Measurements from ENCODE around the gene WDPCP. TPM values are rescaled to one million over a fixed set of nuclear protein-coding genes. Genes with fewer than 3 reads are reported as not detected.
"Not testable (repeated sequence)": the region's sequence is repeated elsewhere in the genome, so short reads cannot be mapped to it uniquely, and the experiment has no call there.

The WDPCP gene
- polyA plus RNA-seq, 1 of the 3 experiments (the other 2 are of a cell fraction): 3.1 TPM

DNA sequence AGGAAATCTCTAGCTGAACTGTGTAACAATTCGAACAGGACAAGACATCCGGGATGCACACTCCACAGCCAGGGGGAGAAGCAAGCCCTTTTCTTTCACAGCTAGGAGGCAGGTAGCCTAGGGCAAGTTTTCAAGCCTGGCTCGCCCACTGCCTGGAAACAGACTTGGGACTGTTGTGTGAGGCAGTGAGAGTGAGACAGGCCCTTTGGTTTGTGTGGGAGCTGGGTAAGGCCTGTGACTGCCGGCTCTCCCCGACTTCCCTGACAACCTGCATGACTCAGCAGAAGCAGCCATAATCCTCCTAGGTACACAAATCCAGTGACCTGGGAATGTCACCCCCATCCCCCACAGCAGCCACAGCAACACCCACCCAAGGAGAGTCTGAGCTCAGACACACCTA is 179.7 kb downstream of the WDPCP start (continued):
- TF ChIP-seq GATA2 (CRISPR knock-in tag; IDR thresholded peaks at IDR 0.05) (no peak), TAF1 (IDR thresholded peaks at IDR 0.05; ENCODE audit: borderline replicate concordance, low read depth, low read length) (no peak)

DNA sequence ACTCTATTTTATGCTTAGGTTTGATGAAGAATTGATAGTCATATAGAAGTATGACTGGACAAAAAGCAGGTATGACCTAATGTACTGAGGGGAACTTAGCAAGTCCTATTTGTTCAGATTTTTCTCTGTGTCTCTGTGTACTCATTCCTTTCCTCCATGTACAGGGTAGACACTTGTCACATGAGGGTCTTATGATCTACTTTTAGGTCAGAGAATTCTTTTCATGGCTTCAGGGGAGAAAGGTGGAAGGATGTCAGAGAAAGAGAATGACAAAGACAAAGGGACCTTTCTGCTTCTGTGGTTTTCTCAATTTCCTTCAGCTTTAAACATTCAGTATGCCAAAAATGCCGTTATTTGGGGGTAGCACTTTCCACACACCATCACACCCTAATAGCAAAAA is 181.6 kb downstream of the WDPCP start:
- ChIA-PET POLR2A (no interaction called here), CTCF (no interaction called here)
- Histone ChIP-seq H3K4me2 (no peak overlapping the region), H3K36me3 (replicated peaks in 1 of 2; ENCODE audit: control insufficient read depth in 1 of 2, insufficient read depth in 2 of 2, low read length in 1 of 2) (peaks cover 0 to 6% of the 10 kb centered on the region in 2 experiments), H3F3A (replicated peaks; ENCODE audit: insufficient read depth) (no peaks in the 10 kb centered on the region), H3K27me3 (ENCODE audit: insufficient read depth) (no peaks in the 10 kb centered on the region), H4K20me1 (ENCODE audit: insufficient read depth) (no peaks in the 10 kb centered on the region), H3K79me2 (ENCODE audit: insufficient read depth) (no peaks in the 10 kb centered on the region), H2AFZ (ENCODE audit: low read depth) (no peak overlapping the region), H3K27ac (ENCODE audit: low read depth in 2 of 2, low read length in 1 of 2) (no peak overlapping the region), H3K9me3 (no peaks in the 10 kb centered on the region), H3K9me2 (no peaks in the 10 kb centered on the region), H3K4me1 (ENCODE audit: control insufficient read depth in 1 of 2, insufficient read depth in 2 of 2, low read depth in 1 of 2, low read length in 1 of 2) (no peaks in the 10 kb centered on the region), H3K9ac (no peak overlapping the region), H3K4me3 (ENCODE audit: low read depth in 2 of 2, low read length in 1 of 2) (no peak overlapping the region)
- no peak for DNase-seq
- TF ChIP-seq SIN3A (IDR thresholded peaks at IDR 0.05; ENCODE audit: borderline replicate concordance, low read depth, low read length) (no peak), YY1 (IDR thresholded peaks at IDR 0.05; ENCODE audit: low read depth) (no peak), RXRA (IDR thresholded peaks at IDR 0.05; ENCODE audit: borderline replicate concordance, low read depth) (no peak), FOSL2 (IDR thresholded peaks at IDR 0.05; ENCODE audit: borderline replicate concordance, low read depth) (no peak), JUND (IDR thresholded peaks at IDR 0.05) (no peak), NRF1 (IDR thresholded peaks at IDR 0.05; ENCODE audit: low read depth, low read length) (no peak), TCF12 (IDR thresholded peaks at IDR 0.05) (no peak), RAD21 (IDR thresholded peaks at IDR 0.05; ENCODE audit: low read length) (no peak)
- TF ChIP-seq, protein P1, sequence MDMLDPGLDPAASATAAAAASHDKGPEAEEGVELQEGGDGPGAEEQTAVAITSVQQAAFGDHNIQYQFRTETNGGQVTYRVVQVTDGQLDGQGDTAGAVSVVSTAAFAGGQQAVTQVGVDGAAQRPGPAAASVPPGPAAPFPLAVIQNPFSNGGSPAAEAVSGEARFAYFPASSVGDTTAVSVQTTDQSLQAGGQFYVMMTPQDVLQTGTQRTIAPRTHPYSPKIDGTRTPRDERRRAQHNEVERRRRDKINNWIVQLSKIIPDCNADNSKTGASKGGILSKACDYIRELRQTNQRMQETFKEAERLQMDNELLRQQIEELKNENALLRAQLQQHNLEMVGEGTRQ (IDR thresholded peaks at IDR 0.05; ENCODE audit: borderline replicate concordance, low read depth, low read length): no peak
- TF ChIP-seq, protein P2, sequence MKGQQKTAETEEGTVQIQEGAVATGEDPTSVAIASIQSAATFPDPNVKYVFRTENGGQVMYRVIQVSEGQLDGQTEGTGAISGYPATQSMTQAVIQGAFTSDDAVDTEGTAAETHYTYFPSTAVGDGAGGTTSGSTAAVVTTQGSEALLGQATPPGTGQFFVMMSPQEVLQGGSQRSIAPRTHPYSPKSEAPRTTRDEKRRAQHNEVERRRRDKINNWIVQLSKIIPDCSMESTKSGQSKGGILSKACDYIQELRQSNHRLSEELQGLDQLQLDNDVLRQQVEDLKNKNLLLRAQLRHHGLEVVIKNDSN (IDR thresholded peaks at IDR 0.05; ENCODE audit: borderline replicate concordance, low read depth): no peak
- 100% methylated on average over 1 of the region's 1 CpG for WGBS (ENCODE audit: low lambda C conversion rate)

DNA sequence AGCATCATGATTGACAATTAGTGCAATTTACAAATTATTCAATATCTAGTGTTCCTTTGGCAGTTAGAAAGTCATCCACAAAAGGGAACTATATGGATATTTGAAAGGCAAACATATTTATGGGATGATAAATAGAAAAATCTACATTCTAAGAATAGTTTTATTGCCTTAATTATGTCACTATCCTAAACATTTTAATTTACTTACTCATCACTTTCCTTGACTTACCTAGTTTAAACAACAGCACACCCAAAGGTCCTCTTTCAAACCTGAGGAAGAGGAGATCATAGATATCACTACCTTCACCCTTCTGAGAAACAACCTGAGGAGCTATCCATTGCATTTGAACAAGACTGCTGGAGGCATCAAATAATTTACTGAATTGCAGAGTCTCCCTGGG is 184.5 kb downstream of the WDPCP start:
- Histone ChIP-seq H4K20me1 (ENCODE audit: insufficient read depth) (no peaks in the 10 kb centered on the region), H3K4me1 (ENCODE audit: control insufficient read depth in 1 of 2, insufficient read depth in 2 of 2, low read depth in 1 of 2, low read length in 1 of 2) (no peaks in the 10 kb centered on the region), H3K9me2 (no peaks in the 10 kb centered on the region), H3K27me3 (ENCODE audit: insufficient read depth) (no peaks in the 10 kb centered on the region), H3K36me3 (replicated peaks in 1 of 2; ENCODE audit: control insufficient read depth in 1 of 2, insufficient read depth in 2 of 2, low read length in 1 of 2) (peaks cover 0 to 6% of the 10 kb centered on the region in 2 experiments), H3F3A (replicated peaks; ENCODE audit: insufficient read depth) (no peaks in the 10 kb centered on the region), H3K9ac (no peak overlapping the region), H3K79me2 (ENCODE audit: insufficient read depth) (no peaks in the 10 kb centered on the region), H3K9me3 (no peaks in the 10 kb centered on the region), H3K4me3 (ENCODE audit: low read depth in 2 of 2, low read length in 1 of 2) (no peak overlapping the region), H3K4me2 (no peak overlapping the region), H3K27ac (ENCODE audit: low read depth in 2 of 2, low read length in 1 of 2) (no peak overlapping the region), H2AFZ (ENCODE audit: low read depth) (no peak overlapping the region)
- CTCF ChIA-PET: no interaction called here
- no peak for DNase-seq
- POLR2A ChIA-PET: no interaction called here
- TF ChIP-seq GATA2 (CRISPR knock-in tag; IDR thresholded peaks at IDR 0.05) (no peak), GABPA (IDR thresholded peaks at IDR 0.05; ENCODE audit: low read depth) (no peak), FOXM1 (IDR thresholded peaks at IDR 0.05; ENCODE audit: low read depth) (no peak), ELF1 (IDR thresholded peaks at IDR 0.05) (no peak)
- TF ChIP-seq, protein P3, sequence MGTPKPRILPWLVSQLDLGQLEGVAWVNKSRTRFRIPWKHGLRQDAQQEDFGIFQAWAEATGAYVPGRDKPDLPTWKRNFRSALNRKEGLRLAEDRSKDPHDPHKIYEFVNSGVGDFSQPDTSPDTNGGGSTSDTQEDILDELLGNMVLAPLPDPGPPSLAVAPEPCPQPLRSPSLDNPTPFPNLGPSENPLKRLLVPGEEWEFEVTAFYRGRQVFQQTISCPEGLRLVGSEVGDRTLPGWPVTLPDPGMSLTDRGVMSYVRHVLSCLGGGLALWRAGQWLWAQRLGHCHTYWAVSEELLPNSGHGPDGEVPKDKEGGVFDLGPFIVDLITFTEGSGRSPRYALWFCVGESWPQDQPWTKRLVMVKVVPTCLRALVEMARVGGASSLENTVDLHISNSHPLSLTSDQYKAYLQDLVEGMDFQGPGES (IDR thresholded peaks at IDR 0.05; ENCODE audit: low read depth, low read length): no peak

DNA sequence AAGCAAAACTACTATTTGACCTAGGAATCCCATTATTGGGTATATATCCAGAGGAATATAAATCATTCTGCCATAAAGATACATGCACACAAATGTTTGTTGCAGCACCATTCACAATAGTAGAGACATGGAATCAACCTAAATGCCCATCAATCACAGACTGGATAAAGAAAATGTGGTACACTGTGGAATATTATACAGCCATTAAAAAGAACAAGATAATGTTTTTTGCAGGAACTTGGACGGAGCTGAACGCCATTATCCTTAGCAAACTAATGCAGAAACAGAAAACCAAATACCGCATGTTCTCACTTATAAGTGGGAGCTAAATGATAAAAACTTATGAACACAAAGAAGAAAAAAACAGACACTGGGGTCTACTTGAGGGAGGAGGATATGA is 185.4 kb downstream of the WDPCP start:
- H2AFZ ChIP-seq (ENCODE audit: low read depth); H3K4me2 ChIP-seq; H3K36me3 ChIP-seq (replicated peaks in 1 of 2; ENCODE audit: control insufficient read depth in 1 of 2, insufficient read depth in 2 of 2, low read length in 1 of 2); H3K4me3 ChIP-seq (ENCODE audit: low read depth in 2 of 2, low read length in 1 of 2); CTCF ChIA-PET; H3K9ac ChIP-seq; H3K79me2 ChIP-seq (ENCODE audit: insufficient read depth); H3K4me1 ChIP-seq (ENCODE audit: control insufficient read depth in 1 of 2, insufficient read depth in 2 of 2, low read depth in 1 of 2, low read length in 1 of 2); H3K27me3 ChIP-seq (ENCODE audit: insufficient read depth); H4K20me1 ChIP-seq (ENCODE audit: insufficient read depth); H3F3A ChIP-seq (replicated peaks; ENCODE audit: insufficient read depth); H3K9me2 ChIP-seq; H3K27ac ChIP-seq (ENCODE audit: low read depth in 2 of 2, low read length in 1 of 2); DNase-seq; H3K9me3 ChIP-seq; POLR2A ChIA-PET: not testable (repeated sequence)
- WGBS (ENCODE audit: low lambda C conversion rate): 72% methylated on average over 3 of the region's 3 CpGs
